Measurements from ENCODE around the gene SIAH2. TPM values are rescaled to one million over a fixed set of nuclear protein-coding genes. Genes with fewer than 3 reads are reported as not detected.

The SIAH2 gene
- total and polyA plus RNA-seq, 4 donors, result 7.5 to 37.9 (median 21.9) TPM

GRCh38 chr3:150733373-150733935 is 29.5 kb downstream of the SIAH2 start:
- H3K36me3 ChIP-seq (ENCODE audit: control insufficient read depth in 4 of 4, insufficient read depth in 4 of 4, low read length in 4 of 4), result no peaks in the 10 kb centered on the region
- H3K27ac ChIP-seq (ENCODE audit: low read depth in 1 of 2, low read length in 1 of 2), result no peak overlapping the region
- H3K9me3 ChIP-seq (ENCODE audit: control insufficient read depth in 4 of 4, insufficient read depth in 3 of 4, low read length in 3 of 4), result no peaks in the 10 kb centered on the region
- DNase-seq (no peak), ATAC-seq (ENCODE audit: insufficient read depth, low FRiP score) (no peak)
- H3K27me3 ChIP-seq (ENCODE audit: control insufficient read depth in 3 of 3, insufficient read depth in 3 of 3, low read length in 2 of 3), result no peaks in the 10 kb centered on the region
- 83 to 84% methylated on average over 8 of the region's 8 CpGs for WGBS, 2 donors
- peaks cover 0 to 5% (median 2%) of the 10 kb centered on the region in 5 donors for H3K4me1 ChIP-seq (ENCODE audit: control insufficient read depth in 5 of 5, insufficient read depth in 5 of 5, low read length in 5 of 5)
- no peak for TF ChIP-seq CTCF (IDR thresholded peaks at IDR 0.05; ENCODE audit: control extremely low read depth, extremely low read depth)
- H3K4me3 ChIP-seq, result no peak overlapping the region
- no peak overlapping the region for H3K9ac ChIP-seq (ENCODE audit: insufficient read depth in 1 of 2, low read length in 2 of 2)

- H3K4me3 ChIP-seq, result no peak overlapping the region
- no peak overlapping the region for H3K27ac ChIP-seq (ENCODE audit: low read depth in 1 of 2, low read length in 1 of 2)
- no peak overlapping the region for H3K9ac ChIP-seq (ENCODE audit: insufficient read depth in 1 of 2, low read length in 2 of 2)
- no peak for ATAC-seq (ENCODE audit: insufficient read depth, low FRiP score)
- H3K27me3 ChIP-seq (ENCODE audit: control insufficient read depth in 3 of 3, insufficient read depth in 3 of 3, low read length in 2 of 3), result no peaks in the 10 kb centered on the region
- no peaks in the 10 kb centered on the region for H3K36me3 ChIP-seq (ENCODE audit: control insufficient read depth in 4 of 4, insufficient read depth in 4 of 4, low read length in 4 of 4)
- H3K4me1 ChIP-seq (ENCODE audit: control insufficient read depth in 5 of 5, insufficient read depth in 5 of 5, low read length in 5 of 5), result no peaks in the 10 kb centered on the region
- H3K9me3 ChIP-seq (ENCODE audit: control insufficient read depth in 4 of 4, insufficient read depth in 3 of 4, low read length in 3 of 4), result no peaks in the 10 kb centered on the region
- 94 to 95% methylated on average over 9 of the region's 9 CpGs for WGBS, 2 donors
- no peak for TF ChIP-seq CTCF (IDR thresholded peaks at IDR 0.05; ENCODE audit: control extremely low read depth, extremely low read depth)
- DNase-seq, result no peak
Observed at GRCh38 chr3:150729682-150730360, 33.1 kb downstream of the SIAH2 start.

GRCh38 chr3:150727653-150728502 is 35.1 kb downstream of the SIAH2 start:
- ATAC-seq (ENCODE audit: insufficient read depth, low FRiP score) (peak; percentile 27), DNase-seq (peak in 1 of 3 donors; percentile 19)
- no peaks in the 10 kb centered on the region for H3K4me1 ChIP-seq (ENCODE audit: control insufficient read depth in 5 of 5, insufficient read depth in 5 of 5, low read length in 5 of 5)
- no peak overlapping the region for H3K27ac ChIP-seq (ENCODE audit: low read depth in 1 of 2, low read length in 1 of 2)
- no peaks in the 10 kb centered on the region for H3K36me3 ChIP-seq (ENCODE audit: control insufficient read depth in 4 of 4, insufficient read depth in 4 of 4, low read length in 4 of 4)
- no peak overlapping the region for H3K9ac ChIP-seq (ENCODE audit: insufficient read depth in 1 of 2, low read length in 2 of 2)
- no peak overlapping the region for H3K4me3 ChIP-seq
- no peaks in the 10 kb centered on the region for H3K27me3 ChIP-seq (ENCODE audit: control insufficient read depth in 3 of 3, insufficient read depth in 3 of 3, low read length in 2 of 3)
- WGBS, 2 donors, result 88 to 91% methylated on average over 19 of the region's 19 CpGs
- no peaks in the 10 kb centered on the region for H3K9me3 ChIP-seq (ENCODE audit: control insufficient read depth in 4 of 4, insufficient read depth in 3 of 4, low read length in 3 of 4)
- no peak for TF ChIP-seq CTCF (IDR thresholded peaks at IDR 0.05; ENCODE audit: control extremely low read depth, extremely low read depth)
